OCI-LY7 (cell line): Measurements from ENCODE around the gene SPAG6.

ENCODE experiments used
- EZH2phosphoT487 ChIP-seq: fragments of 200-600 bp; sonication (generic); IDR thresholded peaks from 2 replicates; pipeline ENCODE4 v1.6.1; 2018; ENCODE audit warnings: low read depth, borderline replicate concordance, mild to moderate bottlenecking, mixed run types, antibody characterized with exemption, low read length, moderate library complexity, mixed read lengths
- TF ChIP-seq, protein P1 (sequence below): fragments of 200-600 bp; sonication (generic); conservative IDR thresholded peaks from 2 replicates; pipeline ENCODE4 v1.5.1; 2014; ENCODE audit warnings: mild to moderate bottlenecking, antibody characterized with exemption, low read length, moderate library complexity, mixed read lengths

DNA sequence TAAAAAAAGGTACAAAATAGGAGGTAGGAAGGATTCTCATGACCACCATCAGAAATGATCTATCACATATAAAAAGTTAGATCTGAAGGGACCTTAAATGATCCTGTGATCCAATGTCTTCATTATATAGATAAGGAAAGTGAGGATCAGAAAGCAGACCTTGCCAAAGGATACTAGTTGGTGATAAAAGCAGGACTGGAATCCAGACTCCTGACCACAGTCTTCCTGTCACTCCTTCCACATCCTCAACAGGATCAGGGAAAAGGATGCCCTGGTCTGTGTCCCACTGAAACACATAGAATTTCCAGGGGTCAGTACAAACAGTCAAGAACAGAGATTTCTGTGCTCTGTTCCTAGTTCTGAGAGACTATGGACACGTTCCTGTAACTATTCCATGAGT is 97.2 kb downstream of the SPAG6 start:
- TF ChIP-seq, protein P1, sequence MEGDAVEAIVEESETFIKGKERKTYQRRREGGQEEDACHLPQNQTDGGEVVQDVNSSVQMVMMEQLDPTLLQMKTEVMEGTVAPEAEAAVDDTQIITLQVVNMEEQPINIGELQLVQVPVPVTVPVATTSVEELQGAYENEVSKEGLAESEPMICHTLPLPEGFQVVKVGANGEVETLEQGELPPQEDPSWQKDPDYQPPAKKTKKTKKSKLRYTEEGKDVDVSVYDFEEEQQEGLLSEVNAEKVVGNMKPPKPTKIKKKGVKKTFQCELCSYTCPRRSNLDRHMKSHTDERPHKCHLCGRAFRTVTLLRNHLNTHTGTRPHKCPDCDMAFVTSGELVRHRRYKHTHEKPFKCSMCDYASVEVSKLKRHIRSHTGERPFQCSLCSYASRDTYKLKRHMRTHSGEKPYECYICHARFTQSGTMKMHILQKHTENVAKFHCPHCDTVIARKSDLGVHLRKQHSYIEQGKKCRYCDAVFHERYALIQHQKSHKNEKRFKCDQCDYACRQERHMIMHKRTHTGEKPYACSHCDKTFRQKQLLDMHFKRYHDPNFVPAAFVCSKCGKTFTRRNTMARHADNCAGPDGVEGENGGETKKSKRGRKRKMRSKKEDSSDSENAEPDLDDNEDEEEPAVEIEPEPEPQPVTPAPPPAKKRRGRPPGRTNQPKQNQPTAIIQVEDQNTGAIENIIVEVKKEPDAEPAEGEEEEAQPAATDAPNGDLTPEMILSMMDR, result no peak
- TF ChIP-seq EZH2phosphoT487, result no peak
